ENCODE results near the gene IL12A.

IL12A gene

DNA sequence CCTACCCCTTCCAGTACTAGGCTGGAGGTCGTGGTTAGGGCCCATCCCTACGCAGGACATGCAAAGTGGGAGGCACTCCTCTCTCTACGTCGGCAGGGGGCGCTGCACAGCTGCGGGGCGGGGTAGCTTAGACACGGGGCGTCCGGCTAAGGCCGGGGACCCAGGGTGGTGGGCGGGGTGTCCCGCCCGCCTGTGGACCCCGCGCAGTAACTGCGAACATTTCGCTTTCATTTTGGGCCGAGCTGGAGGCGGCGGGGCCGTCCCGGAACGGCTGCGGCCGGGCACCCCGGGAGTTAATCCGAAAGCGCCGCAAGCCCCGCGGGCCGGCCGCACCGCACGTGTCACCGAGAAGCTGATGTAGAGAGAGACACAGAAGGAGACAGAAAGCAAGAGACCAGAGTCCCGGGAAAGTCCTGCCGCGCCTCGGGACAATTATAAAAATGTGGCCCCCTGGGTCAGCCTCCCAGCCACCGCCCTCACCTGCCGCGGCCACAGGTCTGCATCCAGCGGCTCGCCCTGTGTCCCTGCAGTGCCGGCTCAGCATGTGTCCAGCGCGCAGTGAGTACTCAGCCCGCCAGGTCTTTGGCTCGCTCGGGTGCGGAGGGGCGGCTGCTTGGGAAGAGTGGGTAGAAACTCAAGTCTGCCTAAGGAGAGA, at the start of gene IL12A:
Gene IL12A, plus strand, starts transcription at position 219 of the 655 bp plus-strand sequence.
- DNase-seq = peak in 1 of 2 experiments; percentile 9

DNA sequence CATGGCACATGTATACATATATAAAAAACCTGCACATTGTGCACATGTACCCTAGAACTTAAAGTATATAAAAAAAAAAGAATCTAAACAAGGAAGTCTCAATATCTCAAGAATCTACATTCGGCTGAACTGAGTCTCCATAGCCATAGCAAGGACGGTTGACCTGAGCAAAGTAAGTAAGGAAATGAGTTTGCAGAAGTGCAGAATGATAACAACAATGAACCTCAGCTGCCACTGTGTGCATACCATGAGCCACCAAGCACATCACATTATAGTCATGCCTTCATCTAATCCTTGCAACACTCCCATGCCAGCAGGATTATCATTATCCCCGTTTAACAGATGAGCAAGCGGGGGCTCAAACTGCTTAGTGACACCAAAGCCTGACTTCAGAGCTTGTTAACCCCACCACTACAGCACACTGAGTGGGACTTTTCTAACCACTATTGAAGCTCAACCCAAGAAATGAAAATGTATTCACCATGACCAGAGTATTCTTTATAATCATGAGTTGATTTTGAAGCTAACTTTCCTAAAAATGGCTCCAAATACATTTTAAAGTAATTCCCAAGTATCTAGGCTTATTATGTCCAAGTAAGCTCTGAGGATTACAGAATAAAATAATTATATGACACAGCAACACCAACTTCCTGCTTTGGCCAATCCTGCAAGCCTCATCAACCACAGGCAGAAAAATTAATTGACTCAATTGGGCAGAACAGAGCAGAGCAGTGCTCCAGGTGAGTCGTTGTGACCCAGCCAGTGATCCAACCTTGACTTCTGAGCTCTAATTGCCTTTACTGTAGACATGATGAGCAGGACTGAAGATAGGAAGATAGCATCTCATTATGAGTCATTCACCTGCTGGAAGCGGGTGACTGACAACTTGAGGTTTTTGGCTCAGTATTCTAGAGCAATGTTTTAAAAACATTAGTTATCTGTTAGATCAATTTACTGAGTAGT, 47.3 kb upstream of the IL12A start:
- DNase-seq = no peak

DNA sequence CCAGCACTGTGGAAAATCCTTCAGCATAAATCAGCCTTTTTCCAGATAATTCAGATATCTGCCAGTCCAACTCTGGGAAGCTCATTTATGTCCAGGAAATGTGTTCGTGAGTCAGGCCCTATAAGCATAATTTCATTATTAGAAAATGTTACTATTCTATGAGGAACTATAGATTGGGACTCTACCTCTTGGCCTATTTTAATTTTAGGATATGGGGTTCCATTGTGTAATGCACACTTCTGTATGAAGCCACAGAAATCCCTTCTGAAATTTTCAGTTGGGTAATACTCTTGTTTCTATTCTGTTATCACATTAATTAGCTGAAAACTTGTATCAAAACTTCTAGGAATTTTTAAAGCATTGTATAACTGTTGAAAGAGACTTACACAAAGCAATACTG, 43.9 kb upstream of the IL12A start:
- no peak for DNase-seq

DNA sequence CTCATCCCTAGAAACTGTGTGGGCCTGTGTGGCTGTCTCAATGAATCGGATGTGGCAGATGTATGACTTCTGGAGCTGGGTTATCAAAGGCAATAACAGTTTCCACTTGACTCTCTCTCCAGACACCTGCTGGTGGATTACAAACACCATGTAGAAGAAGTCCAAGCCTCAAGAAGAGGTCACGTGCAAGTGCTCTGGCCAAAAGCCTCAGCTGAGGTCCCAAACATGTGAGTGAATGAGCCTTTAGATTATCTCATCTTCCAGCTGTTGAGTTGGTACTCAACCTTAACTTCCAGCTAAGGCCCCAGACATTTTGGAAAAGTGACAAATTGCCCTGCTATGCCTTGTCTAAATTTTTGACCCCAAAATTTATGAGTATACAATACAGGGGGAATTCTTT, 42.7 kb upstream of the IL12A start:
- no peak for DNase-seq

DNA sequence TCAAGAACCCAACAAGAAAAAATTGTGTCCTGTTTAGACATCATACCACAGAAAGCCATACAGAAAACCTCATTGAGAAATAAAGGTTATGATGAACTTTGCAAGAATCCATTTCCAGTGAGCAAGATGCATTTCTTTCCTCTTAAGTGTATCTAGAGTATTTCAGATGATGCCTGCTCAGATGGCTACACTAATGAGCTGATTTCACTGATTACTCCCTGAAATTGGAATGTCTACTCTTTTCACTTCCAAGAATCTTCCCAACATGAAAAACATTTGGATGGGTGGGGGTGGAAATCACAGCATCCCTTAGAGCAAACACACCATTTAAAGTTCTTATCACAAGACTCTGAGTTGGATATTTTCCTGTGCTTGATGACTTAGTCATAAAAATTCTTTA, 41.4 kb upstream of the IL12A start:
- no peak for DNase-seq

DNA sequence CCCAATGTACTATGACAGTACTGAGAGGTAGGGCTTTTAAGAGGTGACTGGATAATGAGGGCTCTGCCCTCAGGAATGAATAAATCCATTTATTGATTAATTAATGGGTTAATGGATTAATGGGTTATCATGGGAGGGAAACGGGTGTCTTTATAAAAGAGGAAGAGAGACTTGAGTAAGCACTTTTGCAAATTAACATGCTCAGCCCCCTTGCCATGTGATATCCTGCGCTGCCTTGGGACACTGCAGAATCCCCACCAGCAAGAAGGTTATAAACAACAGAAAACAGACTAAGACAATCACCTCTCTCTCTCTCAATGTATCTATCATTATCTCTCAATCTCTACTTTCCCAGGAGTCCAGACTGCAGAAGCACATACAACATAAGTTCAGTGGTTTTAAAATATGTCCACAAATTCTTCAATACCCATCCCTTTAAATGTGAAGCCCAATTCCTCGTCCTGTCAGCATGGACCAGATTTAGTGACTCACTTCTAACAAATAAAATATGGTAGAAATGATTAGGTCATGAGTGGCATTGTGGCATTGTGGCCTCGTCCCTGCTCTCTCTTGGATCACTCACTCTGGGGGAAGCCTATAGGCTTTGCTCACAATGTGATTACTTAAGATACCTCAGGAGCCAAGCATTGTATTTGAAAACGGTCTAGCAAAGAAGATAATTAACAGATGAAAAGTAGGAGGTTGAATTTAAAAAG, 40.0 kb upstream of the IL12A start:
- DNase-seq = no peak

DNA sequence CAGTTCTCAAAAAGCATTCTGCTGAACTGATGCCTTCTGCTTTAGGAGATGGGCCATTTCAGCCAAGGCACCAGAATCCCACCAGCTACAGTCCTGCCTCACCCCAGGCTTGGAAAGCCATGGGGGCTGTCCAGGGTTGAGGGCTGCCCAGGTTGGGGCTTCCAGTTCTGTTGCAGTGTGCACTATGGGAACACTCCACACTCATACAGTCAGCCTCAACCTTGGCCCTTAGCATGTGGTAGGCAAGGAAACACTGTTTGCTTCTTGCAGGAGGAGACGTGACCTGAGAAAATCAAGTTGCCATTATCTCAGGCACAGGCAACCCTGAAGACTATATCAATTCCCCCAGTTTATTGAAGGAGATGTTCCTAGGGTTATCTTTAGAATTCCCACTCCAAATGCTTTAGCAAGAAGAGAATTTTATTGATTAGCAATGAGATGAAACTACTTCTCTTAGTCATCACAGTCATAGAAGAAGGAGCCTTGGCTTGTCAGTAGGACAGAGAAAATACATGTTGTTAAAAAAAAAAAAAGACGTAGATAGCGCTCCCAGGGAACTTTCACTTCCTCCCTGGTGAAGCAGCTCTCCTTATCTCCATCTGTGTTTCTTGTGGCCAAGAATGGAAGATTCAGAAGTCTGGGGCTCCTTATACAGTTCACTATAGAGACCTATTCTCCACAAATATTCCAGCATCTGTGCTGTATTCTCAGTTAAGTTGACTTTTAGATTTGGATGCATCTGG, 38.3 kb upstream of the IL12A start:
- no peak for DNase-seq

DNA sequence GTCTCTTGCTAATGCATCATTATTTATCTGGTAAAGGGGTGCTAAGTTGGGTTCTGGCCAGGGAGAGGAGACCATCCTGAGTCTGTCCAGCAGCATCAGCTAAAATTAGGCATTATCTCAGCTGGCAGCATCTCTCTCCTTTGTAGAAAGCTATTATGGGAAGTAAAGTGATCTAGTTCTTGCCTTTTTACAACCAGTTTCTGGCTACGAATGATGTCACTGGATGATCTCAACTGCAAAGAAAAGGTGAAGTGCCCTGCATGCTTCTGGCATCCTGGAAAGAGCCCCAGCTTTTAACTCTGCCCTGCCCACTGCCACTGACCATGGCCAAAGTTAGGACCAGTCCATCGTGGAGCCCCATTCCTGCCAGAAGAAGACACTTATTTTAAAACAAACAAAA, 37.1 kb upstream of the IL12A start:
- DNase-seq = no peak

DNA sequence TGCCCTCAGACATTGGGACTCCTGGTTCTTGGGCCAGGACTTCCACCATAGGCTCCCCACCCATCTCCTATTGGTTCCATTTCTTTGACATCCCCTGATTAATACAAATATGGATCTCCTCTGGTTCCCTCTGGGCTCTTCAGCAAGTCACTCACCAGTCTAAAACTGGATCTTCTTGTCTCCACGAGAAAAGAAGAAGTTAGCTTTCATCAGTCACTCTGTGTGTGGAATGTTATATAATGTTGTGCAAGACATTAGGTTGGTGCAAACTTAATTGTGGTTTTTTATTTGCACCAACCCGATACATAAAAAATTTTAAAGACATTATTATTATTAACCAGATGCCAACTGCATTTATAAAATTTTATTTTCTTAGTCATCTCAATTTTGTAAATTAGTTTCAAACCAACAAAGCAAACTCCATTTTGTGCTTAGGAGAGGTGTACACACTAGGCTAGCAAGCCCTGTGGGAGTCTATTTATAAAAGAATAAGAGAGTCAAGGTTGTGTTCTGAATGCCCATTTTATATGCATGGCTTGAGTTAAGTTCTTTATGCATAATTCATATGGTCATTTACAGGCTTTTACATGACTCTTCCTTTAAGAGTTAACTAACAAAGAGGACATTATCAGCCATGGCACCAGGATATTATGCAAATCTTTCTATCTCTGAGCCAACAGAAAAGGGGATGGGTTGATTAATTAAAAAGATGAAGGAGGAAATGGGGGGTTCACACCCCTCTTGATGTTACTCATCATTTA, 35.1 kb upstream of the IL12A start:
- no peak for DNase-seq

DNA sequence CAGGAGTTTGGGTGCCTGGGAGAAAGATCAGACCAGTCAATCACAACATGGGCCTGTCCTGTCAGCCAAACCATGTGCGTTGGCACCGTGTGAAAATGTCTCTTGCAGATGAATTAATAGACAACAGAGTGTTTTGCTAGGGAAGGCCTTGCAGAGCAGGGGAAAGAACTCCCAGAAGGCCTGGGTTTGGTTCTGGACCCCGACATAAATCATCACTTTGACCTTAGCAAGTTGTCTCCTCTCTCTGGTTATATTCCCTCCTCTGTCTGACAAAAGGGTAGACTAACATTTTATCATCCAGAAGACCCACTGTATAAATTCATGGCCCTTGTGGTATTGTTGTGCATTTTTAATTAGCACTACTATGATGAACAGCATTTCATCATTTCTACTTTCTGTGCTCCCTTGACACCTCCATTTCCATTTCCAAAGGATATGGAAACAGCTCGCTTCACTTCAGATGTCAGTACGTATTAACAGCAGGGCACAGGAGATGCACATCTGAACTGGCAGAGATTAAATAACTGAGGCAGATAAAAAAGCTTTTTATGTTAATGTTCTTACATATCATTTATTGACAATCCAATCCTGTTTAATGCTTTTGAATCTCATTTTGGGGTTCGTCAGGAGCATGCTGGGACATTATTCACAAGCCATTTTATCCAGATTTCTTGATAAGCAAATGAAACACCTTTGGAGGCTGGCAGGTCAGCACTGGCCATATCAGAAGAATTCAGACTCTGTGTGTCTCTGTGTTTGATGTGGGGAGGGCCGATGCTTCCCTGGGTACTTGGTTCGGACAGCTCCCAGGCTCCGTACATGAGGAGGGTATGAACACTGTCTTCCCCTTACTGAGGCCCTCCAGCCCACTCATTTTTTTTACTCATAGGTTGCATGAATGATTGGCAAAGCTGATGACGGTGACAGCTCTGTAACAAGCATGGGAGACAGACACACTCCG, 28.2 kb upstream of the IL12A start:
- no peak for DNase-seq

DNA sequence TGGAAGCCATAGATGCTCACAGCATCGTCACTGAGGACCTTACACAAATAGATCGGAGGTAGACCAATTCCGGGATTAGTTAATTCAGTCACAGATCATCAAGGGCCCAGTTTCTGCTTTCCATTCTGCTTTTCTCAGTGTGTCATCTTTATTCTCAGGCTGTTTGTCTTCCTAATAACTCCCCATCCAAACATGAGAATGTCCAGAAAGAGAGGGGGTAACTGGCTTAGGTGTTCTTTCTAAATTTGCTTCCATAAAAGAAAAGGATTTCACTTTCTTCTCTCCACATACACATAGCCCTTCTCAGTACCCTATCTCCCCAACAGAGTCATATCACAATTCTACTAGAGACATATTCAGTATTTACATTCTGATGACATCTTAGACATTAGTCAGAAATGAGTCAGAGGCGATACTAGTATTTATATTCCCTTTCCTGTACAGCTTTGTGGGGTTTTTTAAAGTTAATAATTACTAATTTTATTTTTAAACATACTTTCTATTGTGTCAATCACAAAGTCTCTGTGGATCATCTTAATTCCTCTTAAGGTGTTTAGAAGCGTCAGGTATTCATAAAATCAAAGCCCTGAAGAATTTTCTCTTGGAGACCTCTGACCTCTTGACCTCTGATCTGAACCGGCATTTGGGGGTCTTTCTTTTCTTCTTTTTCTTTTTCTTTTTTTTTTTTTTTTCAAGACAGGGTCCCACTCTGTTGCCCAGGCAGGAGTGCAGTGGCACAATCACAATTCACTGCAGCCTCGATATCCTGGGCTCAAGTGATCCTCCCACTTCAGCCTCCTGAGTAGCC, 24.3 kb upstream of the IL12A start:
- DNase-seq = no peak

DNA sequence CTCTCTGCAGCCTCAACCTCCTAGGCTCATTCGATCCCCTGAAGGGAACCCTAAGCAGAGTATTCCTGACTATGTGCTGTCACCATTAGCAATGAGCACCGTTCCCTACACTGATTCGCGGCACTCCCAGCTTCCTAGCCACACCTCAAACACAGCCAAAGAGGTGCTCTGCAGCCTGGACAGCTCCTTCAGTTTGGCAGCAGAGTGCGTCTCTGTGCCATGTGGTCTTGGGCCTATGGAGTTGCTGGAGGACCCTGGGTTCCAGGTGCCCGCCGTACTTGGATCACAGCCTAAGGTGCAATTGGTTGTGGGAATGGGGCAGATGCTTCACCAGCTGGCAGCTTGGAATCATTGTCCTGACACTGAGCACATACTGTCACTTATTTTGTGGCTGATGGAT, 17.3 kb upstream of the IL12A start:
- DNase-seq = no peak

DNA sequence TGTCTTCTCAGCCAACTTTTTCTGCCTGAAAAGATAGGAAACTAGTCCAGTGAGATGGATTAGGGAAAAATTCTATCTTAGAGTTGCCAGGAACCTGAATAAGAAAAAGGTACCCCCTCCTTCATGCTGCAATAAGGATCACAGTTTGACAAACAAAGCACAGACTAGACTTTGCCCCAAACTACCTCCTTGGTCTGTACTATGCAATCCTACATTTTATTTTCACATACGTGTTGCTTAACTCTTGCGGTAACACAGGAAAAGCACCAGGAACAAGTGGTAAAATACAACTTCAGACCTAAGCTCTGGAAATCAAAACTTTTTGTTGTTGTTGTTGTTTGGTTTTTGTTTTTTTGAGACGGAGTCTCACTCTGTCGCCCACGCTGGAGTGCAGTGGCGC, 11.3 kb upstream of the IL12A start:
- DNase-seq = no peak

DNA sequence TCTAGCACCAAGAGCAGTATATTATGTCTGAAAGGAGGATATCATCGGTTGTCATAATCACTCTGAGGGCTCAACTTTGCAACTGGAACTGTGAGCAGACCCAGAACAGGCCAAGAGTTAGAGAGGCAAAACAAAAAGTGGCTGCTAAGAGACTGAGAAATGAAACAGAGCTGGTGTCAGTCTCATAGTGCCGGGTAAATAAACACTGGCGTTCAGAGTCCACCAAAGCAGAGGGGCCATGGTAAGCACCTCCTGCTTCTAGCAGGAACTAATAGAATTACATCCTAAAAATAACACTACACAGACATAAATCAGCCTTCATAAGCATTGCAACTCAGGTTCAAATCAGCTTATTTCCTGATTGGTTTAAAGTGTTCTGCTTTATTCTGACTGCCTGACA, 10.3 kb upstream of the IL12A start:
- DNase-seq = no peak

DNA sequence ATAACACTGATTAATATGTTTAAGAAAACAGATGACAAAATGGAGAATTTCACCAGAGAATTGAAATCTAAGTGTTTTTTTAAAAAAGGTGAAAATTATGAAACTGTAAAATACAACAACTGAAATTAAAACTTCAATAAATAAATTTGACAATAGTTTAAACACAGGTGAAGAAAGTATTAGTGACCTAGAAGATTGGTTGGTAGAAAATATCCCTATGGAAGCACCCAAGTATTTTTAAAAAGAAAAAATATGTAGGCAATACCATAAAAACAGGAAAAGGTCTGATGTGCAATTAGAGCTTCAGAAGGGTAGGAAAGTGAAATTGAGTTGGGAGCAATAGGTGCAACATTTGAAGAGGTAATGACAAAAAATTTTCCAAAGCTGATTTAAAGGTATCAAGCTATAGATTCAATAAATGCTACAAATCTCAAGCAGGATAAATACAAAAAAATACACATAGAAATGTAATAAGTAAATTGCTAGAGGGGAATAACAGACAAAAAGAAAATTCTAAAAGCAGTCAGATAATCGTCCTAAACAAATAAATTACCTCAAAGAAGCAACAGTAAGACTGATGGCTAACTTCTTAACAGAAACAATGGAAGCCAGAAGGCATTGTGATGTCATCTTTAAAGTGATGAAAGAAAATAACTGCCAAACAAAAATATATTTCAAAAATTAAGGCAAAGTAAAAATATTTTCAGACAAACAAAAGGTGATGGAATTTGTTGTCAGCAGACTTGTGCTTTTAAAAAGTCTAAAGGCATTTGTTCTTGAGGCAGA, 9.5 kb upstream of the IL12A start:
- no peak for DNase-seq

DNA sequence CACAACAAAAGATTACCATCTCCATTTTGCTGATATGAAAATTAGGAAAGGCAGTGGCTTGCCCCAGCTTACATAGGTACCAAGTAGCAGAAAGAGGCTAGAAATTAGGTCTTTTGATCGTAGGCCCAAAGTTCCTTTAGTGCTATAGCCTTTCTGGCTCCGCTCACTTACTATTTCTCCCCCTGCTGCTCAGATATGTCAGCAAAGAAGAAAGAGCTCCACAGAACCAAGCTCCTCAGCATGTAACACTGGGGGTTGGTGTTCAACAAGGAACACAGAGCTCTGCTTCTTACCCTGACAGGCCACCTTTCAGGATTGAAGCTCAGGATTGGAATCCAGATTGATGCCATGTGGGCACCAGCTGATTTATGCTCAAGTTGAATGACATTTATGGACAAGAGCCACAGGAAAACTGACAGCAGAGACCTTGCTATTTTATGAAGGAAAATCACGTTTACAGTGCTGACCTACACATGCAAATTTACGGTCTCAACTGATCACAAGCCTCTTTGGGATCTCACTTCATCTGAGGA, 6.1 kb upstream of the IL12A start:
- DNase-seq = no peak

DNA sequence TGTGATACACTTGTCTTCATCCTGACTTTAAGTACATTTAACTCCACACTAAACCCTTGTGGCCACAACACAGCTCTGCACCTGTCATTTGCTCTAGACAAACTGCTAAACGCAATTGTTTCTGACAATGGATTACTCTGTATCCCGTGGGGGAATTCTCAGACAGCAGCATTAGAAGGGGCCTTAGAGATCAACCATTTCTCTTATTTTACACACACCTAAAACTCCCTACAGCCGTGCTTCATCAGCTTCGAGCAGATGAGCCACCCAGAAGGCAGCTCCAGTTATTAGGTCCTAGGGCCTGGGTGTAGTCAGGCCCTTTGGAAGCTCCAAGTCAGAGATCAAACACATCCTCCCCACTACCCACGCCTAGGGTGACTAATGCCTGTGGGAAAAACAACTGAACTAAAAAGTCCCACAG, 1.3 kb upstream of the IL12A start:
- DNase-seq = no peak

DNA sequence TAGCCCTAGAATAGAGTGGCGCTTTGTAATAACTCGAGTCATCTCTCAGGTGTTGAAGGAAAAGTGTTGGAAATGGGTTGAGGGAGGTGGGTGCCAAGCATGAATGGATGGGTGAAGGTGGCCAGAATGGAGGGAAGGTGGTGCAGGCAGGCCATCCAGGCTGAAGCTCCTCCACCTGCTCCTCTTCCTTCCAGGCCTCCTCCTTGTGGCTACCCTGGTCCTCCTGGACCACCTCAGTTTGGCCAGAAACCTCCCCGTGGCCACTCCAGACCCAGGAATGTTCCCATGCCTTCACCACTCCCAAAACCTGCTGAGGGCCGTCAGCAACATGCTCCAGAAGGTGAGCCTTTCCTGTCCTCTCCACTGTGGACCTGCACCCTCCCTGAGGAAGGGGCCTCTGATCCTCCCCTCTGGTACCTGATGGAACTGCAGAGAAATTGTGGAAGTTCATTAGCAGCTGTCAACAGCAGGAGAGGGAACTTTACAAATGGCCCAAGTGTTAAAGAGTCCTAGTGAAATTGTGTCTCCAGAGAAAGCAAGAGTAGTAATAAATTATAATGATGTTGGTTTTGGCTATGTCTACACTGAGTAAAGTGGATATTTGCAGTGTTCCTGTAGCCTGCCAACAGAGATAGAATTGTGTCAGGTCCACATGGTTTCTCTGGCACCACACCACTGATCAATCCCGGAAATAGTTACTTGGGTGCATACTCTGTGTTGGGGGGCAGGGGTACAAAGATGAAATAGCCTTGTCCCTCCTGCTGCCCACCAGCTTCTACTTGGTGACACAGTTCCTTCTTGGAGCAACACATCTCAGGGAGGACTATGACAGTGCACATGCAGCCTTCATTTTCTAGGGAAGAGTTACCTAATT, 1.6 kb downstream of the IL12A start:
- no peak for DNase-seq
